WERI-Rb-1 (cell line): ENCODE results near the gene EML1.

Source experiments
- DNase-seq: peaks from one replicate; pipeline ENCODE4 v3.0.0-alpha.2; 2020
- H3K27ac ChIP-seq: fragments of 250-450 bp; sonication (Bioruptor Pico); 2 replicates; pipeline ENCODE4 v1.5.1; 2020; ENCODE audit warnings: mild to moderate bottlenecking, moderate library complexity
- H3K27me3 ChIP-seq: fragments of 250-450 bp; sonication (Bioruptor Pico); 2 replicates; pipeline ENCODE4 v1.5.1; 2021; ENCODE audit warnings: mild to moderate bottlenecking, low read depth, moderate library complexity; ENCODE audit not compliant: insufficient read depth, severe bottlenecking
- H3K36me3 ChIP-seq: fragments of 250-450 bp; sonication (Bioruptor Pico); 2 replicates; pipeline ENCODE4 v1.5.1; 2020; ENCODE audit warnings: mild to moderate bottlenecking, moderate library complexity
- H3K4me3 ChIP-seq: 2 replicates; pipeline ENCODE4 v1.5.1; 2011; ENCODE audit warnings: low read depth, mild to moderate bottlenecking, control low read depth, low read length
- H3K9me3 ChIP-seq: fragments of 250-450 bp; sonication (Bioruptor Pico); 2 replicates; pipeline ENCODE4 v1.5.1; 2021; ENCODE audit warnings: mild to moderate bottlenecking, moderate library complexity; ENCODE audit not compliant: severe bottlenecking
- TF ChIP-seq, protein P1 (sequence below): IDR thresholded peaks from 2 replicates; pipeline ENCODE4 v1.5.1; 2011; ENCODE audit warnings: low read depth, mild to moderate bottlenecking, control low read depth, inconsistent platforms, low read length

EML1 gene

DNA sequence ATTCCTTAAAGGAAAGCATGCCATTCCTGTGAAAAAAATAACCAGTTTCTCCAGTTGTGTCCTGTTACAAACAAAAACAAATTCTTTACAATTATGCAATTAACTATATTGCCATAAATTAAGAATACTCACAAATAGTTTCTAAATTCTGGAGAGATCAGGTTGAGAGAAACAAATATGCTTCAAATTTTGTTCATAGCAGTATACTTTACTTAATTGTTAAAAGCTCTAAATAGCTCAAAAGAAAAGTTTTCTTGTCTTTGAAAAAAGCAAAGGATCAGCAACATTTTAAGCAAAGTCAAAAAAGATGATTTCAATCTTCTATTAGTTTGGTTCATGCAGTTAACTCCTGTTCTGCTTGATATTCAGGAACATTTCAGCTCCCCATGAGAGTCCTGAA lies 109.7 kb downstream of the EML1 start:
- TF ChIP-seq, protein P1, sequence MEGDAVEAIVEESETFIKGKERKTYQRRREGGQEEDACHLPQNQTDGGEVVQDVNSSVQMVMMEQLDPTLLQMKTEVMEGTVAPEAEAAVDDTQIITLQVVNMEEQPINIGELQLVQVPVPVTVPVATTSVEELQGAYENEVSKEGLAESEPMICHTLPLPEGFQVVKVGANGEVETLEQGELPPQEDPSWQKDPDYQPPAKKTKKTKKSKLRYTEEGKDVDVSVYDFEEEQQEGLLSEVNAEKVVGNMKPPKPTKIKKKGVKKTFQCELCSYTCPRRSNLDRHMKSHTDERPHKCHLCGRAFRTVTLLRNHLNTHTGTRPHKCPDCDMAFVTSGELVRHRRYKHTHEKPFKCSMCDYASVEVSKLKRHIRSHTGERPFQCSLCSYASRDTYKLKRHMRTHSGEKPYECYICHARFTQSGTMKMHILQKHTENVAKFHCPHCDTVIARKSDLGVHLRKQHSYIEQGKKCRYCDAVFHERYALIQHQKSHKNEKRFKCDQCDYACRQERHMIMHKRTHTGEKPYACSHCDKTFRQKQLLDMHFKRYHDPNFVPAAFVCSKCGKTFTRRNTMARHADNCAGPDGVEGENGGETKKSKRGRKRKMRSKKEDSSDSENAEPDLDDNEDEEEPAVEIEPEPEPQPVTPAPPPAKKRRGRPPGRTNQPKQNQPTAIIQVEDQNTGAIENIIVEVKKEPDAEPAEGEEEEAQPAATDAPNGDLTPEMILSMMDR, result no peak
- peaks cover 68% of the 10 kb centered on the region for H3K36me3 ChIP-seq
- peaks cover 6% of the 10 kb centered on the region for H3K9me3 ChIP-seq
- no peaks in the 10 kb centered on the region for H3K27me3 ChIP-seq
- DNase-seq, result no peak
- H3K4me3 ChIP-seq, result no peak overlapping the region
- no peak overlapping the region for H3K27ac ChIP-seq

DNA sequence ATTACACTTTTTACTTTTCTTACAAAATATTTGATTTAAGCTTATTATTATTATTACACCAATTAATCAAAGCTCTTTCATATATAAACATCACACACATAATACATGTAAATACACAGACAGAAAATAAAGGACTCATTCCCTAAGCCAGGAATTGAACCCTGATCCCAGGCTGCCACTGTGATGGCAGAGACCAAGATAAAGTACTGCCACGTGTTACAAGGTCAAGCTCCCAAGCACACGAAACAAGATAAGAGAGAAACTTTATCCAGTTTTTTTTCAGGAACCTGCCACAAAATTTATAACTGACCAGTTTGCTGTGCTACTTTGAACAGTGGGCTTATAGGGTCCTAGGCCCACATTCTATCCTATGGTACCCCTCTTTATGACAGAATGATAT lies 111.3 kb downstream of the EML1 start:
- TF ChIP-seq, protein P1, result no peak
- Histone ChIP-seq H3K4me3 (no peak overlapping the region), H3K9me3 (peaks cover 6% of the 10 kb centered on the region), H3K36me3 (peaks cover 70% of the 10 kb centered on the region), H3K27me3 (no peaks in the 10 kb centered on the region), H3K27ac (no peak overlapping the region)
- DNase-seq, result no peak

DNA sequence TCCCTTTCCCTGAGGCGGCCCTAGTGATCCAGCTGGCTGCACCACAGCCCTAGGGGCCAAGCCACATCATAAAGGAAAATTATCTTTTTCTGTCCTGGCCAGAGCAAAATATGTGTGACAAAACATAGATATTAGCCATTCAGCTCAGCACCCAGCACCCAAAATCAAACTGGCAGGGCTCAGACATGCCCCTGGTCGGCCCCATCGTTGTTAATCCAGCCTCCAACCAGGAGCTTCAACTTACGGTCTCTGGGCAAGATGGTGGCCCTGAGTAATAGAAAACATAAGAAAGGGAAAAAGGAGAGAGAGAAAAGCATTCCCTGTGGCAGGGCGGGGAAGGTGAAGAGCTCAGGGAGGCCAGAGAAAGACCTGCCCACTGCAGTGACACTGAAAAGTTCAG lies 111.9 kb downstream of the EML1 start:
- Histone ChIP-seq H3K27ac (no peak overlapping the region), H3K9me3 (peaks cover 6% of the 10 kb centered on the region), H3K36me3 (peaks cover 74% of the 10 kb centered on the region), H3K27me3 (no peaks in the 10 kb centered on the region), H3K4me3 (no peak overlapping the region)
- DNase-seq, result no peak
- TF ChIP-seq, protein P1, result no peak

DNA sequence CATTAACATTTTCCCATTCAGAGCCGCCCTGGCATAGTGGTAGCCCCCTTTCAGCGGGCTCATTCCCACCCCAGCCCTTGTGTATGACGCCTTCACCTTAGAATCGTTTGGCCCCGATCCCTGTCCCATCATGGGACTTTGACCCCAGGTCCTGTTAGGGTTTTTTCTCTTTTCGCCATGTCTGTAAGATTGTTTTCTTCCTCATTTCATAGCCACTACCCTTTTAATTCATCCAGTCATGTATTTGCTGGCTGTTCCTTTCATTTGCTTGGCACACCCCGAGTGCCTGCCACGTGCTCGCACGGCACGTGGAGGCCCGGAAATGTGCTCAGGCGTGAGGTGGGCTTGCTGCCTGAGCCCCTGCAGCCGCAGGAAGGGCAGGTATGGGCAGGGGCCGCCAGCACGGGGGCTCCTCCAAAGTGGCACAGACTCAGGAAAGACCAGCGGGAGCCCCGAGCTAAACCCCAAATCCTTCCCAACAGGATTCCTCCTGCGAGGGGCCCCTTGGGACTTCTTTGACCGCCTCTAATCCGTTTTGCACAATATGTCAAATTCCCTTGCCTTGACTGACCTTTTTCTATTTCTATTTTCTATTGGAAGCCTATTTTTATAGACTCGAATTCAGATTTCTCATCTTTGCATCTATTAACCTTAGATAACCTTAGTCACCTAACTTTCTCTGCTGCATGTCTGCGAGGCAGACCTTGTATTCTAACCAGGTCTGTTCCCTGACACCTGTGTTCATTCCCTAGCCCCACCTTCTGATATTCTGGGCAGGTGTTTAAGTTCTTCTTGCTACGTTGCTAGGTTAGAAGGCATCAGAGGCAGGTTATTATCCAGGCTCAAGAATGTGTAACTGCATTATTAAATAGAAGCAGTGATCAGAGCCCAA lies 114.8 kb downstream of the EML1 start:
- peak overlapping the region; percentile 29 for H3K27ac ChIP-seq
- peaks cover 73% of the 10 kb centered on the region for H3K36me3 ChIP-seq
- peak; percentile 55 for DNase-seq
- H3K4me3 ChIP-seq, result no peak overlapping the region
- no peaks in the 10 kb centered on the region for H3K9me3 ChIP-seq
- TF ChIP-seq, protein P1, result no peak
- H3K27me3 ChIP-seq, result no peaks in the 10 kb centered on the region

DNA sequence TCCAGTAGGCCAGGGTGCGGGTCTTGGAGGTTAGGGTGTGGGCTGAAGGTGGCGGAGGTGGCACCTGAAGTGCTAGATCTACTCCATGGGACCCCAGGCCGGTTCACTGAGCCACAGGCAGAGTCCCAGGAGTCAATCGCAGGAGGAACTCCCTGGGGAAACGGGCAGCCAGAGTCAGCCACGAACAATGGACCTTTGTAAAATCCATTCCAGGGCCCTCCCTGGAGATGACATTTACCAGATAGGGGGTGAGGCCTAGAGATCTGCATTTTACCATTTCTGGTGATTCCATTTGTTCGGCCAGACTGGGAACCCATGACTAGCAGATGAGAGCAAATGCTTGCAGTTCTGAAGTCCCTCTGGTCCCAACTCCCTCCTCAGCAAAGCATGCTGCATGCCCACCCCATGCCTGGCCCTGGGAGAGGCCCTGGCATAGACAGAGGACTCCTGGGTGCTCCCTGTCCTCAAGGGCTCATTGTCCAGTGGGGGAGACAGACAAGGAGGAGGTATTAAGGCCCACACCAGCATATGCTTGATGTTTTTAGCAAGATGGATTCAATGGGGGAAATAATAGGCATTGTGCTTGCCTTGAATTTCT lies 115.5 kb downstream of the EML1 start:
- TF ChIP-seq, protein P1, result no peak
- Histone ChIP-seq H3K9me3 (no peaks in the 10 kb centered on the region), H3K27me3 (no peaks in the 10 kb centered on the region), H3K36me3 (peaks cover 68% of the 10 kb centered on the region), H3K4me3 (no peak overlapping the region), H3K27ac (no peak overlapping the region)
- no peak for DNase-seq
